Neural cell (in vitro differentiated cells): Measurements from ENCODE around the gene KAT8. TPM values are rescaled to one million over a fixed set of nuclear protein-coding genes. Genes with fewer than 3 reads are reported as not detected.

ENCODE experiments used
- H2AFZ ChIP-seq: fragments of 200-600, 300-800 bp; sonication (generic), shearing (Covaris generic); 2 replicates; pipeline ENCODE4 v1.6.0; 2014; ENCODE audit warnings: low read depth, mild to moderate bottlenecking, antibody characterized with exemption, low read length, moderate library complexity
- H3F3A ChIP-seq: fragments of 200-600 bp; shearing (Covaris generic); 2 replicates; pipeline ENCODE4 v1.6.1; 2016; ENCODE audit warnings: mild to moderate bottlenecking, moderate library complexity, mixed read lengths, antibody characterized with exemption, low read length; ENCODE audit not compliant: insufficient read depth, poor library complexity, severe bottlenecking
- H3K27ac ChIP-seq: fragments of 200-600, 300-800 bp; sonication (generic), shearing (Covaris generic); 2 replicates; pipeline ENCODE4 v1.5.1; 2014; ENCODE audit warnings: mild to moderate bottlenecking, low read length, moderate library complexity
- H3K27me3 ChIP-seq: fragments of 300-800, 200-600 bp; sonication (generic), shearing (Covaris generic); 2 replicates; pipeline ENCODE4 v1.6.0; 2014; ENCODE audit warnings: mild to moderate bottlenecking, low read depth, low read length, moderate library complexity; ENCODE audit not compliant: insufficient read depth
- H3K36me3 ChIP-seq: fragments of 300-800, 200-600 bp; sonication (generic), shearing (Covaris generic); 2 replicates; pipeline ENCODE4 v1.5.1; 2014; ENCODE audit warnings: mild to moderate bottlenecking, antibody characterized with exemption, low read length, moderate library complexity; ENCODE audit not compliant: insufficient read depth
- H3K4me2 ChIP-seq: fragments of 300-800, 200-600 bp; sonication (generic), shearing (Covaris generic); 2 replicates; pipeline ENCODE4 v1.6.0; 2014; ENCODE audit warnings: mild to moderate bottlenecking, low read length
- H3K4me3 ChIP-seq: fragments of 300-800, 200-600 bp; sonication (generic), shearing (Covaris generic); 2 replicates; pipeline ENCODE4 v1.5.1; 2014; ENCODE audit warnings: mild to moderate bottlenecking, low read length, moderate library complexity
- H3K79me2 ChIP-seq: fragments of 200-600 bp; shearing (Covaris generic); replicated peaks from 2 replicates; pipeline ENCODE4 v1.6.0; 2014; ENCODE audit warnings: mild to moderate bottlenecking, low read length, moderate library complexity; ENCODE audit not compliant: insufficient read depth
- H3K9ac ChIP-seq: fragments of 300-800, 200-600 bp; sonication (generic), shearing (Covaris generic); 2 replicates; pipeline ENCODE4 v1.6.1; 2016; ENCODE audit warnings: mild to moderate bottlenecking, low read length, mixed read lengths
- H3K9me2 ChIP-seq: fragments of 200-600 bp; shearing (Covaris generic); 2 replicates; pipeline ENCODE4 v1.6.1; 2016; ENCODE audit warnings: mild to moderate bottlenecking, low read length, mixed read lengths; ENCODE audit not compliant: insufficient read depth
- H3K9me3 ChIP-seq: fragments of 200-600, 300-800 bp; sonication (generic), shearing (Covaris generic); 2 replicates; pipeline ENCODE4 v1.6.1; 2016; ENCODE audit warnings: mild to moderate bottlenecking, mixed run types, low read length, moderate library complexity, mixed read lengths
- H4K20me1 ChIP-seq: fragments of 200-600 bp; shearing (Covaris generic); 2 replicates; pipeline ENCODE4 v1.6.1; 2016; ENCODE audit warnings: mild to moderate bottlenecking, mixed run types; ENCODE audit not compliant: insufficient read depth
- EP300 ChIP-seq: fragments of 450-650 bp; conservative IDR thresholded peaks from 2 replicates; pipeline ENCODE4 v1.6.1; 2014; ENCODE audit warnings: antibody characterized with exemption, mild to moderate bottlenecking, moderate library complexity; ENCODE audit not compliant: poor library complexity, severe bottlenecking
- EZH2 ChIP-seq: fragments of 200-600, 300-800 bp; shearing (Covaris generic), sonication (generic); IDR thresholded peaks from 2 replicates; pipeline ENCODE4 v1.6.1; 2014; ENCODE audit warnings: antibody characterized with exemption, low read length, borderline replicate concordance, mild to moderate bottlenecking; ENCODE audit not compliant: insufficient read depth, poor library complexity, severe bottlenecking
- MXI1 ChIP-seq: fragments of 450-650 bp; conservative IDR thresholded peaks from 2 replicates; pipeline ENCODE4 v1.6.1; 2014; ENCODE audit warnings: antibody characterized with exemption, mild to moderate bottlenecking; ENCODE audit not compliant: poor library complexity, severe bottlenecking
- POLR2AphosphoS5 ChIP-seq: IDR thresholded peaks from 2 replicates; pipeline ENCODE4 v1.6.1; 2012
- RAD21 ChIP-seq: fragments of 450-650 bp; conservative IDR thresholded peaks from 2 replicates; pipeline ENCODE4 v1.6.1; 2014; ENCODE audit warnings: antibody characterized with exemption, mild to moderate bottlenecking, moderate library complexity
- REST ChIP-seq: IDR thresholded peaks from 2 replicates; pipeline ENCODE4 v1.6.1; 2012; ENCODE audit warnings: borderline replicate concordance
- SMC3 ChIP-seq: fragments of 450-650 bp; conservative IDR thresholded peaks from 2 replicates; pipeline ENCODE4 v1.6.1; 2014; ENCODE audit warnings: antibody characterized with exemption, mild to moderate bottlenecking, moderate library complexity; ENCODE audit not compliant: poor library complexity
- TAF1 ChIP-seq: IDR thresholded peaks from 2 replicates; pipeline ENCODE4 v1.6.1; 2012; ENCODE audit warnings: low read depth
- polyA plus RNA-seq: library from polyadenylated mRNA; depleted of rRNA; stranded (reverse); fragments of >200 nt; gene quantifications from 2 replicates; pipeline ENCODE4 v1.2.3, GENCODE V29; 2014
- TF ChIP-seq, protein P1 (sequence below): fragments of 450-650 bp; IDR thresholded peaks from 2 replicates; pipeline ENCODE4 v1.5.1; 2014; ENCODE audit warnings: antibody characterized with exemption, mild to moderate bottlenecking, moderate library complexity; ENCODE audit not compliant: poor library complexity, severe bottlenecking

Gene KAT8
- polyA plus RNA-seq, 1 donor from 2014 or later, result 98.0 TPM

DNA sequence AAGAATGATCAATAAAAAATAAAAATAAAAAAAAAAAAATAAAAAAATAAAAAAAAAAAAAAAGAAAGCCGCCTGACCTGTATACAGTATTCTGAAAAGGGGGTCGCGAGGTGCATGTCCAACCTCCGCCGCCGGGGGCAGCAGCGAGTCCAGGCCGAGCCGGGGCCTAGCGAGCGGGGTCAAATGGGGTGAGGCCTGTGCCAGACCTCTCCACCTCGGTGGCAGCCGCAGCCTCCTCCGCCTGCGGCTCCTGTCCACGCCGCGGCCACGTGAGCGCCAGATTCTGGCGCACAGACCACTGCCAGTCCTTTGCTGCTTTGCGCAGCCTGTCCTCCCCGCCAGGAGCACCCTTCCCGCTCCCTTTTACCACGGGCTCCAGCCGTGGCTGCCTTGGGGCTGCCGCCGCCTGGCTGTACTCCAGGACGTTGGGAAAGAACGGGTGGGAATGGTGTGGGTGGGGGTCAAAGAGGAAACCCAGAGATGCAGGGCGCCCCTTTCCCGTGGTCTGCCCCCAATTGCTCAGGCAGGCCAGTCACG lies 11.7 kb upstream of the KAT8 start:
- no peaks in the 10 kb centered on the region for H3K9me3 ChIP-seq
- no peaks in the 10 kb centered on the region for H3K79me2 ChIP-seq
- no peaks in the 10 kb centered on the region for H3K36me3 ChIP-seq
- no peaks in the 10 kb centered on the region for H3K9me2 ChIP-seq
- H3K27ac ChIP-seq, result no peak overlapping the region
- TF ChIP-seq SMC3 (no peak), REST (no peak)
- TF ChIP-seq, protein P1, sequence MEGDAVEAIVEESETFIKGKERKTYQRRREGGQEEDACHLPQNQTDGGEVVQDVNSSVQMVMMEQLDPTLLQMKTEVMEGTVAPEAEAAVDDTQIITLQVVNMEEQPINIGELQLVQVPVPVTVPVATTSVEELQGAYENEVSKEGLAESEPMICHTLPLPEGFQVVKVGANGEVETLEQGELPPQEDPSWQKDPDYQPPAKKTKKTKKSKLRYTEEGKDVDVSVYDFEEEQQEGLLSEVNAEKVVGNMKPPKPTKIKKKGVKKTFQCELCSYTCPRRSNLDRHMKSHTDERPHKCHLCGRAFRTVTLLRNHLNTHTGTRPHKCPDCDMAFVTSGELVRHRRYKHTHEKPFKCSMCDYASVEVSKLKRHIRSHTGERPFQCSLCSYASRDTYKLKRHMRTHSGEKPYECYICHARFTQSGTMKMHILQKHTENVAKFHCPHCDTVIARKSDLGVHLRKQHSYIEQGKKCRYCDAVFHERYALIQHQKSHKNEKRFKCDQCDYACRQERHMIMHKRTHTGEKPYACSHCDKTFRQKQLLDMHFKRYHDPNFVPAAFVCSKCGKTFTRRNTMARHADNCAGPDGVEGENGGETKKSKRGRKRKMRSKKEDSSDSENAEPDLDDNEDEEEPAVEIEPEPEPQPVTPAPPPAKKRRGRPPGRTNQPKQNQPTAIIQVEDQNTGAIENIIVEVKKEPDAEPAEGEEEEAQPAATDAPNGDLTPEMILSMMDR, result peak; percentile 44
- H2AFZ ChIP-seq, result no peak overlapping the region
- H4K20me1 ChIP-seq, result no peaks in the 10 kb centered on the region
- H3K4me2 ChIP-seq, result no peak overlapping the region
- no peaks in the 10 kb centered on the region for H3K27me3 ChIP-seq
- H3K4me3 ChIP-seq, result no peak overlapping the region
- no peaks in the 10 kb centered on the region for H3F3A ChIP-seq
- no peak overlapping the region for H3K9ac ChIP-seq

DNA sequence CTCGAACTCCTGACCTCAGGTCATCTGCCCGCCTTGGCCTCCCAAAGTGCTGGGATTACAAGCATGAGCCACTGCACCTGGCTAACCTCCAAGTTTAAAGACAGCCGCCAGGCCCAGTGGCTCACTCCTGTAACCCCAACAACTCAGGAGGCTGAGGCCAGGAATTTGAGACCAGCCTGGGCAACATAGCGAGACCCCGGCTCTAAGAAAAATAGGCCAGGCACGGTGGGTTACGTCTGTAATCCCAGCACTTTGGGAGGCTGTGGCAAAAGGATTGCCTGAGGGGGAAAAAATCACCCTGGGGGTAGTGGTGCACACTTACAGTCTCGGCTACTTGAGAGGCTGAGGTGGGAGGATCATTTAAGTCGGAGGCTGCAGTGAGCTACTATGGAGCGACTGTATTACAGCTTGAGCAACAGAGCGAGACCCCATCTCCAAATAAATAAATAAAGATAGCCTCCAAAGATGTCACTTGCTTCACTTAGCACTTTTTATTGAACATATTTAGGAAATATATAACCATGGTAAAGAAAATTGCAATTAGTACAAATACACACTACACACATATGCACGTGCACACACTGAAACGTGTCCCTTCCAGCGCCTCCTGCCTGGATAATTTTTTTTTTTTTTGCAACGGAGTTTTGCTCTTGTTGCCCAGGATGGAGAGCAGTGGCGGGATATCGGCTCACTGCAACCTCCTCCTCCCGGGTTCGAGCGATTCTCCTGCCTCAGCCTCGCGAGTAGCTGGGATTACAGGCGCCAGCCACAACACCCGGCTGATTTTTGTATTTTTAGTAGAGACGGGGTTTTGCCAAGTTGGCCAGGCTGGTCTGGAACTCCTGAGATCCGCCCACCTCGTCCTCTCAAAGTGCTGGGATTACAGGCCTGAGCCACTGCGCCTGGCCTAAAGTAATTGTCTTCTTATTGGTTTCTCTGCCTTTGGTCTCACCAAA lies 10.7 kb upstream of the KAT8 start:
- Histone ChIP-seq H3K9me2 (no peaks in the 10 kb centered on the region), H3K27me3 (no peaks in the 10 kb centered on the region), H3K36me3 (no peaks in the 10 kb centered on the region), H4K20me1 (no peaks in the 10 kb centered on the region), H3K9me3 (no peaks in the 10 kb centered on the region), H3K27ac (no peak overlapping the region), H3F3A (no peaks in the 10 kb centered on the region), H3K9ac (no peak overlapping the region), H3K4me3 (no peak overlapping the region), H3K79me2 (no peaks in the 10 kb centered on the region), H2AFZ (no peak overlapping the region), H3K4me2 (no peak overlapping the region)
- TF ChIP-seq TAF1 (no peak), MXI1 (no peak), EZH2 (no peak), RAD21 (no peak), SMC3 (no peak), REST (no peak), POLR2AphosphoS5 (no peak), EP300 (no peak)
- TF ChIP-seq, protein P1, result no peak
